GM19397 (cell line): ENCODE results near the gene TNIK.
"Not testable (repeated sequence)": the region's sequence is repeated elsewhere in the genome, so short reads cannot be mapped to it uniquely, and the experiment has no call there.

Experiments
- ATAC-seq: cut with Tn5 transposase; IDR thresholded peaks from one replicate; pipeline ENCODE4 v1.9.1; 2021; ENCODE audit warnings: mild to moderate bottlenecking, moderate library complexity; ENCODE audit not compliant: unreplicated experiment

The TNIK gene

DNA sequence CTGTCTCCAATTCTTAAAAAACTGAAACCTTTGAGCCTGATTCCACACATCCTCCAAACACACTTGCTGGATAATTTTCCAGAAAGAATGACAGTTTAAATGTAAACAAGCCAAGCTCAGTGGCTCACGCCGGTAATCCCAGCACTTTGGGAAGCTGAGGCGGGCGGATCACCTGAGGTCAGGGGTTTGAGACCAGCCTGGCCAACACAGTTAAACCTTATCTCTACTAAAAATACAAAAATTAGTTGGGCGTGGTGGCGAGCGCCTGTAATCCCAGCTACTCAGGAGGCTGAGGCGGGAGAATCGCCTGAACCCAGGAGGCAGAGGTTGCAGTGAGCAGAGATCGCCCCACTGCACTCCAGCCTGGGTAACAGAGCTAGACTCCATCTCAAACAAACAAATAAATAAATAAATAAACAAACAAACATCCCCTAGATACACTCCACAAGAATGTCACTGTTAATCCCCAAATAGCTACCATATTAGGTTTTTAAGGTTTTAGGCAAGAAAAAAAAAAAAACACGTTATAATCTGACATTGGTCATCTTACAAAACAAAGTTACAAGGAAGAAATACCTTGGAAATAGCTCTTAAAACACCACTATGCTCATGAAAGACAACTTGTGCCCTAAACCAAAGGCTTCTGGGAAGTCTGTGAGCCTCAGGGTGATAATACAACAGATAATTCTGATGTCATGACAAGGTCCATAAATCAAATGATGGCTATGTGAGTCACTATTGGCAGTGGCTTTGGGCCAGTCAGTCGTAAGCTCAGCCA lies 13.2 kb downstream of the TNIK start:
- ATAC-seq = no peak

DNA sequence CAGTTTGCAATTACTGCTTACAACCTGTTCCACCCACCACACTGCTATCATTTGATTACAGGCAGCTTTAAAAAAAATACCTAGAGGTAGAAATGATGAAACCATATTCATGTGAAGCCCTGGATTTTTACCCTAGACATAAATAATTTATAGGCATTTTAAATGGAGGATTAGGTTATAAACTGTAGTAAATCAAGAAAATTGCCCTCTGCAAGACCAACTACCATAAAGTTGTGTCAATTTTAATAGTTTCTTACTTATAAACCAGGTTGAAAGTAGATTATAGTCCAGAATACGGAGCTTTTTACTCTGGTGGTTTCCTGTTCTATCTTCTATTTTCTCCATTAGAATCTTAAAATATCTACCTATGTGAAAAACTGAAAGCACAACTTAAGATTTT lies 13.9 kb downstream of the TNIK start:
- ATAC-seq = no peak

DNA sequence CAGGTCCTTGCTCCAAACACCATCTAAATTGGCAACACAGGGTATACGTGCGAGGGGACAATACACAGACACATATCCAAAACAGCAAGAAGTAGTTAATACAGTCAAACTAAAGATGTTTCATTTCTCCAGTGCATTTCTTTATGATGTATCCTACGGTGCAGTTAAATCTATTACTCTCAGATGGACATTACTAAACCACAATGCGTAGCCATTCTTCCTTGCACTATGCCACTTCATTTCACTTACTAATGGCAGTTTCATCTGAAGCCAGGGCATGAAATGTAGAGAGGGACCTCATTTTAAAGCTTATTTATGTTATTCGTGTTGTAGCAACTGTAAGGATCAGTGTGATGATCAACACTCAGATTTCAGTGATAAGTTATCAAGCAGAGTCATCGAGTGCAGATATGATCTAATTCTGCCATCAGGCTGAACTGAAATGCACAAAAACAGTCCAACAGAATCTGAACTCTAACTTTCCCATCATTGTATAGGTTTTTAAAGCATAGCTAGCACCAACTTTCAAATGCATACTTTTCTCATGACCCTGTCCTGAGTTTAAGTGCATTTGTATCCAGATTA lies 14.5 kb downstream of the TNIK start:
- no peak for ATAC-seq

DNA sequence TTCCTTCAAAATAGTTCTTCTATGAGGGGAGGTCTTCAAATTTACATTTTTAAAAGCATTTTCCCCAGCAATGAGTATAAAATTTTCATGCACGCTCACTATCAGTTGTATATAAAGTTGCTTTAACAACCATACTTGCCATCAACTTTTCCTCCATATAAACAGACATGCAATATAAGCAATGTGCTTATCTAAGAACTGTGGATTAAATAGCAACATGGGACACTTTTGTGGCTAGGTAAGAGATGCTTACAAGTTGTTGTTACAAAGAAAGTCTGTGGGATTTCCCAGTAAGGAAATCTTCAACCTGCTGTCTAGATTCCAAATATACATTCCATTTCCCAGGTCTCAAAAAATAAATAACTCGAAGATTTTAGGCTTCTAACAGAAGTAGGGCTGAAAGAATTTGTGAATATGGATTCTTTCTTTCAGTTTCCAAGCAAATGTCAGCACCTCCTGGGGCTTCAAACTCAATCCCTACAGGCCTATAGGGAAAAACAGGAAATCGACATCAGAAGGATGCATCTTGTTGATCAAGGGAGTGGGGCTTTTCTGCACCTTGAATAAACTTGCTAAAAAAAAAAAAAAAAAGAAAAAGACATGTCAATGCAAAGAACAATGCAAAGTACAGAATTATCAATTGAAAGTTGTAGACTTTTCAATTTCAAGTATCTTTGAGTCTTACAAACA lies 16.1 kb downstream of the TNIK start:
- ATAC-seq = no peak

DNA sequence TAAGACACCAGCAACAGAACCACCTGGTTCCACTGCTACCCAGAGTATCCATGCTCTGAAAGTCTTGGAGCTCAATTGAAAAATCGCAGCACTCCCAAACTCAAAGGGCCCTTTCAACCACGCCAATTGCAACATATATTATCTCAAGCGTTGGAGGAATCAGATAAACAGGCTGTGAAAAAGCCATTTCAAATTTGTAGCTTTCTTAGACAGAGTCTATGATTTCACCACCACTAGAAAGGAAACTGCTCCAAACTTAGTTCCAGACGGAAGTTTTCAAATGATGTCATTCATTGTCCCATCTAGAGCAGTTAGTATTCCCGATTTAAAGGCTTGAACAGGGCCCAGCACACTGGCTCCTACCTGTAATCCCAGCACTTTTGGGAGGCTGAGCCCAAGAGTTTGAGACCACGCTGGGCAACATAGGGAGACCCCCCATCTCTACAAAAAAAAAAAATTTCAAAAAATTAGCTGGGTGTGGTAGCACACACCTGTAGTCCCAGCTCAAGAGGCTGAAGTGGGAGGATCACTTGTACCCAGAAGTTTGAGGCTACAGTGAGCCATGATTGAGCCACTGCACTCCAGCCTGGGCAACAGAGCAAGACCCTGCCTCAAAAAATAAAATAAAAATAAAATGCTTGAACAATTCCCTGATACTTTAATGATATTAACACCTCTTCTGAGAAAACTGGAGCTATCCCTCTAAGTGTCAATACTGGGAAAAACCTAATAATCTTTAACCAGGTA lies 16.8 kb downstream of the TNIK start:
- no peak for ATAC-seq

DNA sequence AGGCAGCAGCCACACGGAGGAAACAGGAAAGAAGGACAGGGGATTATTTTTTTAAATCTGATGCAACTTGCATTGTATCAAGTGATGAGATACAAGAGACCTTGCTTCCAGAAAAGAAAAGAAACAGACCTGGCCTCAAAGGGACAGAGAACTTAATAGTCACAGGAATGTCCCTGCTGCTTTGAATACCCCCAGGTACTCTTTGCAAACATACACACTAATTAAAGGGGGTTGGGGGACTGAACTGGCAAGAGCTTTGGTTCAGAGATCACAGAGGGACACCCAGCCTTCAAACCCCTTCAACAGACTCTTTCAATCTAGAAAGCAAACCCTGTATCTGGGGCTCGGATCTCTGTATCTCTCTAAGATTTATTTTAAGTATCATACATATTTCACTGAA lies 18.0 kb downstream of the TNIK start:
- ATAC-seq = no peak

DNA sequence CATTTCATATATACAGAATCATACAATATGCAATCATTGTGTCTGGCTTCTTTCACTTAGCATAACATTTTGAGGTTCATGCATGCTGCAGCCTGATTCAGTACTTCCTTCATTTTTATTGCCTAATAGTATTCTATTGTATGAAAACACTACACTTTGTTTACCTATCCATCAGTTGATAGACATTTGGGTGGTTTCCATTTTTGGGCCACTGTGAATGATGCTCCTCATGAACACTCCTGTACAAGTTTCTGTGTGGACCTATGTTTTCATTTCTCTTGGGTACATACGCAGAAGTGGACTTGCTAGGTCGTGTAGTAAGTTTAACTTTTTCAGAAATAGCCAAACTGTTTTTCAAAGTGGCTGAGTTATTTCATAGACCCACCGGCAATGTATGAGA lies 18.8 kb downstream of the TNIK start:
- ATAC-seq = no peak

DNA sequence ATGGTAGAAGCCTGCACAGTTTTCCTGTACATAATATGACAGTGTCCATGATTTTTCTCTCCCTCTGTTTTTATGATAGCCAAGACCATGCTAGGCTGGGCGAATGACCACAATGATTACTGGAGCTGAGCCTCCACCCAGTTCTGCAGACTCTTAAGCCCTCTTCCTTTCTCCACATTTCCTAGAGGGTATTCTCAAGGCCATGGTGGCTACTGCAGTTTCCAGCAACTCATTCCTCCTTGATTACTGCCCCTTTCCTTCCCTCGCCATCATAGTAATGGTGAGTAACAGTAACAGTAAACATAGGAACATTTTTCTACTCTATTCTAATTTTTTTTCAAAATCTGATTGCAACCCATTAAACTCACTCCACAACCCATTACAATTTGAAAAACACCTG lies 20.2 kb downstream of the TNIK start:
- ATAC-seq = no peak

DNA sequence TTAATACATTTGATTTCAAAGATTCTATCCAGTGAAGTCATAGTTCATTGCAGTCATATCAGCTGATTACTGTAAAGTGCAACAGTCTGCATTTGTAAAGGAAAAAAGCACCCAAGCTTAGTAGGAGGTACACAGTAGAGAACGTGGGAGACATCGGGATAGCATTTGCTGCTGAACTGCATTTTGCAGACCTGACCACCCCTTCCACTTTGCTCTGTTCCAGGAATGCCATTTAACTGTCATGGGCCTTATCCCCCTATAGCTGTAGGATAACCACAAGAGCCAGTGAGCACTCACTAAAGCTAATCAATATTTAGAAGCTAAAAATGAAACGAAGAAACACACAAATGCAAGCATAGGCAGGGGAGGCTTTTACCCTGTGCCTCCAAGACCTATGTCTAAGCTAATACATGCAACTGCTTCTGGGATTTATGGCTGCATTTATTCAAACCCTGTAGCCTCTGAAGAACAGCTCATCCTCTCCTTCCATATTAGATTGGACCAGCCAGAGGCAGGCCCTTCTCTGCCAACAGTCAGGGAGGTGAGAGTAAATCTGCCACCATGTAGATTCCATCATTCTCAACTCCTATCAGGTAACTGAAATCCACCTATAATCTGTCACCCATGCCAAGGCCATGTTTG lies 23.0 kb downstream of the TNIK start:
- ATAC-seq = no peak

DNA sequence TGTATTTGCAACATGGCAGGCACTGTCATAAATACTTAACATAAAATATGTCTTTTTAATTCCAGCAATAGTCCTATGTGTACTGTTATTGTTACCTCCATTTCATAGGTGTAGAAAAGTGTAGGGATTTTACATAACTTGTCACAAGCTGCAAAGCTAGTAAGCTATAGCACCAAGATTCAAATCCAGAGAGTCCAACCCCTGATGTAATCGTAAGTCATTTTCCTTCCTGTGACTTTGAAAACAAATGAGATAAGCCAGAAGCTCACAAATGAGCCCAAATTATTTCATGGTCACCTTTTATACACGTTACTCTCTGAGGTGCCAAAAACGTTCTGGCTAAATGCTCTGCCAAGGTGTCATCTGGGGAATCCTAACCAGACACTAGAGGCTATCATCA lies 23.8 kb downstream of the TNIK start:
- no peak for ATAC-seq

DNA sequence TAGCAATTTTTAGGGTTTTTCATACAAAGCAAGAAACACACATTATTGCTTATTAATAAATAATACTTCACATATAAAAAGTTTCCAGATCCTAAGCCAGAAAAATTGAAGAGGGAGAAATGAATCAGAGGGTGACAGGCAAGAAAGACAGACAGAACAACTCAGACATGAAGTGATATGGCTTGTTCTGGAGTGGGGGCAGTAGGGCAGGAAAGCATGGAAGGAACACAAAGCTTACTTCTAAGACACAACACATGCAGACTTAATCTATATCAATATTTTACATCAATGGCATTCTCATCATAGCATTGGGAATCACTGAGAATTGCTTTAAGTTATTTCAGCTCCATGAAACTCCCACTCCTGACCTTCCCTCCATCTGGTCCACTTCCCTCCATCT lies 24.4 kb downstream of the TNIK start:
- ATAC-seq = no peak

DNA sequence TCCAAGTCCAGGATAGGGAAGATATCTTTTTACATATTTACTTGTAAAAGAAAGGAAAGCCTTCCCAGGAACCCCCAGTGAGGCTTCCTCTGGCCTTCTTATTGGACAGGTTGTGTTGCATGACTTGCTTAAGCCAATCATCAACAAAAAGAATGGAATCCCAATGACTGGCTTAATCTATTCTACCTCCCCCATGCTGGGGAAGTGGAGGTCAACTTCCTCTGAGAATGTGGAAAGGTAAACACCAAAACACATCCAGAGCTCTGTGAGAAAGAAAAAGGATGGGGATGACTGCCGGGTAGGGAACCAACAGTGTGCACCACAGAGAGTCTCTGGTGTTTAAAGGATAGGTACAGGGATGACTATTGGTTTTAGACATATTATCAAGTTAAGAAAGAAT lies 25.1 kb downstream of the TNIK start:
- no peak for ATAC-seq

DNA sequence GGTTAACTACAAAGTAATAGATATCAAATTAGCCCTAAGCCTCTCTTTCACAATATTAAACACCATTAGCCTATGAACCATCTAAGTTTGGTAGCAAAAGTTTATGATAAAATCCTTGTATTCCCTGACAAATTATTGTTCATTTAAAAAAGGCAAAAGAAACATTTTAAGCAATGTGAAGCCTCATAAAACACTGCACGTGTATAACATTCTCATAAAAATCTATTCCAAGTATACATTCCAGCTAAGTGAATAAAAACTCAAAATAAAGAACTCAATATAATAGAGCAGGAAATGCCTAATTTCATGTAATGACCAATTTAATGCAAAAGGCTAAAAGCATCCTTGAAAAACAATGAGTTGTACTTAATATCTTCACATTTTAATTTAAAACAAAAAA lies 27.7 kb downstream of the TNIK start:
- no peak for ATAC-seq

DNA sequence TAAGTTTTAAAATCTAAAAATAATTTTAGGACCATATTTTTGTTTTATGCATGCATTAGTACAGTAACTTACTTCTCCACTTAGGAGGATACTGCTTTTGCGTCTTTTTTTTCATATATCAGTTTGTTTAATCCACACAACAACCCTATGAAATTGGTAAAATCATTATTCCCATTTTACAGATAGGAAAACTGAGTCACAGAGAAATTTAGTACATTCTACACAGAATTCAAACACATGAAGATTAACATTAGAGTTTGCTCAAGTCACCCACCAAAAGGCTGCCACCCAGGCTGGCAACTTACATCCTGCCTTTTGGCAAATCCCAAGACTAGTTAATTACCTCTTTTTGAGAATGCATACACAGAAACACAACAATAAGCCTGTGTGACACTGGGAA lies 28.7 kb downstream of the TNIK start:
- ATAC-seq = no peak

DNA sequence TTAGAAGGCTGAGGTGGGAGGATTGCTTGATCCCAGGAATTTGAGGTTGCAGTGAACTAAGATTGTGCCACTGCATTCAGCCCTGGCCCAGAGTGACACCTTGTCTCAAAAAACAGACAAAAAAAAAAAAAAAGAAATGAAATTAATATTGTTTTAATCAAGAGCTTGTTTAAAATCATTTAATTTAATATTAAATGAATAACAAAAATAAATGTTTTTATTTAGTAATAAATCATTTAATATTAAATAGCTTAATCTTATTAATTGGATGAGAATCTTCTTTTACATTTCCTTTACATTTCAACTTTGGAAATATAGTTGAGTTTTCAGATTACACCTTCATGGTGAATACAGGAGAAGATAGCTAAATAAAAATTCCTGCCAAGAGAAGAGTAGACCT lies 29.7 kb downstream of the TNIK start:
- ATAC-seq = no peak

DNA sequence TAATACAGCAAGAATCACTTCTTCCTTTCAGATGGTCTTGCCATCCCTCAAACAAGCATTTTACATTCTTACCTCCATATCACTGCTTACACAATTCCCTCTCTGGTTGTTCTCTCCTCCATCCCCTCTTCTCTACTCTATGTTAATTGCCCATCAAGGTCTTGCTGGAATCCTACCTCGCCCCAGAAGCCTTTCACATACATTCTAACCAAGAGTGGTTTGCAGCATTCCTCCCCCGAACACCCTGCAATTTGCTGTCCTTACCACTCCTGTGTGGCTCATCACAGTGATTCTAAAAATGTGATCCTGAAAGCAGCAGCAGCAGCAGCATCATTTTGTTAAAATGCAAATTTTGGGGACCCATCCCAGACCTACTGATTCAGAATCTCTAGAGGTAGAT lies 30.6 kb downstream of the TNIK start:
- ATAC-seq = no peak

DNA sequence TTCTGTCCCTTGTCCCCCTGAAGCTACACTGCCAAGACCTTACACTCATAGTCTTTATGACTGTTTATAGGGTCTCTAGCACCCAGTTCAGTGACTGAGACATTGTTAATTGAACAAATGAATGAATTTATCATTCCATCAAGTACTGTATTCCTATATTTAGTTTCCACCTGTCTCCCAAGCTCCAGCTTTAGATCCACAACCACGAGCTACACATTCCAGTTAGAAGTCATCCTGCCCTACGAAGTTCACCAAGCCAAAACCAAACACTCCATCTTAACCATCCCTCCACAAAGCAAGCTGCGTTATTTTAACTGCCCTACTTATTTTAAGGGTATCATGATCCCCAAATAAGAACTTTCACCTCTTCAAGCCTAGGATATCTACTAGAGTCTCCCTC lies 31.3 kb downstream of the TNIK start:
- ATAC-seq = no peak

DNA sequence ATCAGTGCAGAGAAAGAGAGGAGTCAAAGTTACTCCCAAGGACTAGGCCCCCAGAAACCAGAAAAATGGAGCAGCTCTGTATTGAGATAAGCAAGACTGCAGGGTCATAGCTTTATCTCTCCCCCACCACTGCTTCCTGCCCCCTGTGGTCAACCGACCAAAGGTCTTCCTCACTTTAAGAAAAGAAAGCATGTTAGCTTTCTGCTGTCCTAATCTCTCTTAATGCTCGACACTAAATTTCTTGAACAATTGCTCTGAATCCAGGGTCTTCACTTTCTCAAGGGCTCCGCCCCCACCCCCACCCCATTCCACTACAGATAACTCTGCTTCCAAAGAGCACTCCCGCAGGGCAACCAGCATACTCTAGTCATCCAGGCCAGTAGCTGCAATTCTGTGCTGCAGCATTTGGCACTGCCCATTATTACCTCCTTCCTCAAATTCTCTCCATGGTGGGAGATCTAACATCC lies 31.9 kb downstream of the TNIK start:
- ATAC-seq = no peak

DNA sequence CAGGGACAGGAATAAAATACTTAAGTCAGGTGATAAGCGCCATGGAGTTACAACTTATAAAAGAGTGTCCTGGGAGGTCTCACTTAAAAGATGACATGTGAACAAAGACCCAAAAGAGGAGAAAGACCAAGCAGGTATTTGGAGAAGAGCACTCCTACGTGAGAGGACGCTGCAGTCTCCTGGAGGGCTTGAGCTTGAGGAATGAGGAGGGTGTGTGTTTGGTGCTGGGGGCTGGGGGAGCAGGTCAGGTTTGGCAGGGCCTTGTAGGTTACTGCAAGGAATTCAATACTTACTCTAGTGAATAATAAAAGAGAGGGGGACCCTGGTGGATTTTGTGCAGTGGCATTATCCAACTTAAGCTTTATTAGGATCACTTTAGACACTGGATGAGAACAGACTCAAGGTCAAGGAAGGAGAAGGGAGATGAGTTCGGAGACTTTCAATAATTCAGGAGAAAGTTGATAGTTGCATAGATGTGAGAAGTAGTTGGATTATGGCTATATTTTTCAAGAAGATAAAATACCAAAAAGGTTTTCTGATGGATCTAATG lies 32.4 kb downstream of the TNIK start:
- ATAC-seq = no peak

DNA sequence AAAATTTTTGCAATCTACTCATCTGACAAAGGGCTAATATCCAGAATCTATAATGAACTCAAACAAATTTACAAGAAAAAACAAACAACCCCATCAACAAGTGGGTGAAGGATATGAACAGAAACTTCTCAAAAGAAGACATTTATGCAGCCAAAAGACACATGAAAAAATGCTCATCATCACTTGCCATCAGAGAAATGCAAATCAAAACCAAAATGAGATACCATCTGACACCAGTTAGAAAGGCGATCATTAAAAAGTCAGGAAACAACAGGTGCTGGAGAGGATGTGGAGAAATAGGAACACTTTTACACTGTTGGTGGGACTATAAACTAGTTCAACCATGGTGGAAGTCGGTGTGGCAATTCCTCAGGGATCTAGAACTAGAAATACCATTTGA lies 36.1 kb downstream of the TNIK start:
- ATAC-seq = not testable (repeated sequence)

DNA sequence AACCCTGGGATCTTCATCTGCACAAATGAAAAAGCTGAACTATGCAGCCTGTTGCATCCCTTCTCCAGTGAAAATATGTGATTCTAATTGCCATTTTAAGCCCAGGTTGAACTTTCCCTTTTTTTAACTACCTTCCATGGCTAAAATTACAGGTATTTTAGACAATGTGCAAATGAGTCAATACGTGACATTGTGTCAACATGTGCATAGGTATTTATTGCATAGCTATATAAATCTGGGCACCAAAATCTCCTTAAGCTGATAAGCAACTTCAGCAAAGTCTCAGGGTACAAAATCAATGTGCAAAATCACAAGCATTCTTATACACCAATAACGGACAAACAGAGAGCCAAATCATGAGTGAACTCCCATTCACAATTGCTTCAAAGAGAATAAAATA lies 37.4 kb downstream of the TNIK start:
- not testable (repeated sequence) for ATAC-seq
